NOMO-1 treated with DMSO at 0.1 percent for 48 hours (cell line): ENCODE measurements around the gene SUPT5H.
A peak's percentile ranks its signal among the peaks of the same experiment; 100 is the strongest.
"Not testable (repeated sequence)": the region's sequence is repeated elsewhere in the genome, so short reads cannot be mapped to it uniquely, and the experiment has no call there.

Experiments used
- DNase-seq: peaks from one replicate; lab custom pipeline; 2025; ENCODE audit not compliant: unreplicated experiment; lab: John Stamatoyannopoulos, UW

Gene SUPT5H

GRCh38 chr19:39425744-39426143 is 19.6 kb upstream of the SUPT5H start:
- DNase-seq, result no peak

GRCh38 chr19:39426170-39426569 is 19.2 kb upstream of the SUPT5H start:
- DNase-seq, result no peak

- no peak for DNase-seq
These were observed 17.7 kb upstream of the SUPT5H start for GRCh38 chr19:39427707-39428106.

- no peak for DNase-seq
These were observed 16.9 kb upstream of the SUPT5H start for GRCh38 chr19:39428283-39429112.

GRCh38 chr19:39430675-39431593 is 14.4 kb upstream of the SUPT5H start:
- DNase-seq, result peak; percentile 96

- DNase-seq, result no peak
These were observed 12.7 kb upstream of the SUPT5H start for GRCh38 chr19:39432677-39433025.

- DNase-seq, result no peak
These were observed 11.8 kb upstream of the SUPT5H start for GRCh38 chr19:39433480-39434079.

GRCh38 chr19:39434123-39435076 is 11.0 kb upstream of the SUPT5H start:
- DNase-seq, result no peak

GRCh38 chr19:39435499-39436349 is 9.7 kb upstream of the SUPT5H start, which contains the start of gene RPS16:
Gene RPS16 (minus strand): TSS chr19:39435949. CDS start chr19:39435895, 54 bp downstream.
- peak; percentile 98 for DNase-seq

GRCh38 chr19:39436350-39436716 is 9.0 kb upstream of the SUPT5H start:
- DNase-seq, result no peak

GRCh38 chr19:39438270-39438934 is 7.0 kb upstream of the SUPT5H start:
- no peak for DNase-seq

- DNase-seq, result no peak
These were observed 685 bp upstream of the SUPT5H start for GRCh38 chr19:39444598-39445195.

- DNase-seq, result no peak
These were observed 1.1 kb downstream of the SUPT5H start for GRCh38 chr19:39446365-39447084.

GRCh38 chr19:39448271-39448670 is 2.9 kb downstream of the SUPT5H start:
- DNase-seq, result peak; percentile 73

GRCh38 chr19:39449116-39449797 is 3.9 kb downstream of the SUPT5H start:
- DNase-seq, result no peak

- DNase-seq, result not testable (repeated sequence)
These were observed 5.9 kb downstream of the SUPT5H start for GRCh38 chr19:39451257-39451656.

GRCh38 chr19:39463403-39463802 is 18.0 kb downstream of the SUPT5H start:
- no peak for DNase-seq
